Natural killer cell (primary cell): ENCODE measurements around the gene GAS6. TPM values are rescaled to one million over a fixed set of nuclear protein-coding genes. Genes with fewer than 3 reads are reported as not detected.

Experiments used
- ATAC-seq, 3 donors: fragments of 150-1000 bp in 2 of 3; fragments of 200-7000 bp in 1 of 3; cut with Tn5 transposase; 1 replicate in 1 of 3; 2 replicates in 2 of 3; pipeline ENCODE4 v1.10.0; 2021; ENCODE audit warnings: mild to moderate bottlenecking in 2 of 3, moderate library complexity in 2 of 3
- DNase-seq, 2 donors: peaks; one replicate each; pipeline versions ENCODE4 v3.0.0 to v3.0.0-alpha.2; 2013 to 2021; ENCODE audit warnings: mixed read lengths in 1 of 2
- H3K27ac ChIP-seq: one replicate; pipeline ENCODE4 v1.5.1; 2013; ENCODE audit warnings: mild to moderate bottlenecking, low read length
- H3K27me3 ChIP-seq: one replicate; pipeline ENCODE4 v1.6.1; 2013; ENCODE audit warnings: low read length; ENCODE audit not compliant: control insufficient read depth, insufficient read depth
- H3K36me3 ChIP-seq: one replicate; pipeline ENCODE4 v1.6.1; 2013; ENCODE audit warnings: low read length; ENCODE audit not compliant: control insufficient read depth, insufficient read depth
- H3K4me1 ChIP-seq: one replicate; pipeline ENCODE4 v1.6.1; 2013; ENCODE audit warnings: low read length; ENCODE audit not compliant: control insufficient read depth, insufficient read depth
- H3K4me3 ChIP-seq: one replicate; pipeline ENCODE4 v1.5.1; 2013; ENCODE audit warnings: low read length
- H3K9me3 ChIP-seq: one replicate; pipeline ENCODE4 v1.6.1; 2013; ENCODE audit warnings: low read length; ENCODE audit not compliant: control insufficient read depth, insufficient read depth
- H3K27ac Mint-ChIP-seq, 2 donors: one replicate each; pipeline ENCODE4 v1.8.0; 2022; ENCODE audit warnings: mild to moderate bottlenecking in 2 of 2, mixed read lengths in 2 of 2, moderate library complexity in 1 of 2
- H3K27me3 Mint-ChIP-seq, 2 donors: one replicate each; pipeline ENCODE4 v1.8.0; 2022; ENCODE audit warnings: low read depth in 2 of 2, mixed read lengths in 2 of 2
- H3K36me3 Mint-ChIP-seq: one replicate; pipeline ENCODE4 v1.8.0; 2022; ENCODE audit warnings: mixed read lengths
- H3K4me1 Mint-ChIP-seq, 2 donors: one replicate each; pipeline ENCODE4 v1.8.0; 2022; ENCODE audit warnings: mixed read lengths in 2 of 2
- H3K4me3 Mint-ChIP-seq: one replicate; pipeline ENCODE4 v1.8.0; 2022; ENCODE audit warnings: mild to moderate bottlenecking, moderate library complexity, mixed read lengths
- H3K9me3 Mint-ChIP-seq, 2 donors: one replicate each; pipeline ENCODE4 v1.8.0; 2022; ENCODE audit warnings: mixed read lengths in 2 of 2
- WGBS: methylation state at CpG from one replicate; pipeline ENCODE4 v1.1.7; 2013; ENCODE audit warnings: missing lambda C conversion rate; ENCODE audit not compliant: insufficient coverage; 5-methylcytosine and 5-hydroxymethylcytosine counted together
- intact Hi-C: fragments of 100-400 bp; cut with micrococcal nuclease; formaldehyde crosslinking; loops from one replicate; pipeline ENCODE4 v1.14.2; 2022
- total RNA-seq, 4 donors: library from RNA; stranded (reverse); fragments of 120-200 nt in 1 of 4; gene quantifications; one replicate each; pipeline versions ENCODE4 v1.2.3 to v1.2.4, GENCODE V29; 2013 to 2022
- TF ChIP-seq, protein P1 (sequence below): fragments of 200-600 bp; IDR thresholded peaks from one replicate; pipeline ENCODE4 v1.8.0; 2022; ENCODE audit warnings: antibody characterized with exemption

The GAS6 gene
- total RNA-seq, 3 donors from 2014 or later (not counting 1 experiment from before 2014, with no cell fraction given): 0.40 to 1.4 (median 0.41) TPM

DNA sequence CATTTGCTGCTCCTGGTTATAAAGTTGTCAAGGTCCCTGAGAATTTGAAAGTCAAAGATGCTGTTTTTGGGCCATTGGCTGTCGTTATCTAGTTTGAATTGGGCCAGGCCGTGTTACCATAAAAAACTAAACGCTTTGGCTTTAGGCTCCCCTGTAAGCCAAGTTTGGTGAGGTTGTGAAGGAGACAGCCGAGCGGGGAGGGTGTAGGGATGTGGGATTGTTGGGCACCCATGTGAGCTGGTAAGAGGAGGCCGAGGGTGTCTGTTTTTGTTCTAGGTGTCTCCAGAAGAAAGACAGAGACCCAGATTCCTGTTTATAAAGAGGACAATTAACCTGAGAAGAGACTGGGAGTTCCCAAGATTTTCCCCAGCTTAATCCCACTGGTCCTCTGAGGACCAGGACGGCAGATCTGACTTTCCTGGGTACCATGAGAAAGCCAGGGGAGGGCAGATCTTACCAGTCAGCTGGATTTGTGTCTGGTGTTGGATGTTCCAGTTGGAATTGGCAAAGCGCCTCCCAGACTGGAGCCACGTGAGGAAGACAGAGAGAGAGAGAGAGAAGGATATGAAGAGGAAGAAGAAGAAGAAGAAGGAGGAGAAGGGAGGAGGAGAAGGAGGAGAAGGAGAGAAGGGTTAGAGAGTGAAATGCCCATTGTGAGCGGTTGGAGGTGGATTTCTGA lies 79.8 kb downstream of the GAS6 start:
- Histone ChIP-seq H3K27me3 (no peaks in the 10 kb centered on the region), H3K4me1 (no peaks in the 10 kb centered on the region), H3K27ac (no peak overlapping the region), H3K9me3 (no peaks in the 10 kb centered on the region), H3K36me3 (no peaks in the 10 kb centered on the region), H3K4me3 (no peak overlapping the region)
- no peaks in the 10 kb centered on the region for H3K9me3 Mint-ChIP-seq
- H3K4me1 Mint-ChIP-seq: no peaks in the 10 kb centered on the region
- intact Hi-C loops: no loop called here
- ATAC-seq (no peak), DNase-seq (no peak)
- H3K27ac Mint-ChIP-seq: no peak overlapping the region
- no peak overlapping the region for H3K4me3 Mint-ChIP-seq
- peaks cover 22% of the 10 kb centered on the region in 2 donors for H3K27me3 Mint-ChIP-seq
- H3K36me3 Mint-ChIP-seq: no peaks in the 10 kb centered on the region
- 78% methylated on average over 10 of the region's 10 CpGs for WGBS
- TF ChIP-seq, protein P1, sequence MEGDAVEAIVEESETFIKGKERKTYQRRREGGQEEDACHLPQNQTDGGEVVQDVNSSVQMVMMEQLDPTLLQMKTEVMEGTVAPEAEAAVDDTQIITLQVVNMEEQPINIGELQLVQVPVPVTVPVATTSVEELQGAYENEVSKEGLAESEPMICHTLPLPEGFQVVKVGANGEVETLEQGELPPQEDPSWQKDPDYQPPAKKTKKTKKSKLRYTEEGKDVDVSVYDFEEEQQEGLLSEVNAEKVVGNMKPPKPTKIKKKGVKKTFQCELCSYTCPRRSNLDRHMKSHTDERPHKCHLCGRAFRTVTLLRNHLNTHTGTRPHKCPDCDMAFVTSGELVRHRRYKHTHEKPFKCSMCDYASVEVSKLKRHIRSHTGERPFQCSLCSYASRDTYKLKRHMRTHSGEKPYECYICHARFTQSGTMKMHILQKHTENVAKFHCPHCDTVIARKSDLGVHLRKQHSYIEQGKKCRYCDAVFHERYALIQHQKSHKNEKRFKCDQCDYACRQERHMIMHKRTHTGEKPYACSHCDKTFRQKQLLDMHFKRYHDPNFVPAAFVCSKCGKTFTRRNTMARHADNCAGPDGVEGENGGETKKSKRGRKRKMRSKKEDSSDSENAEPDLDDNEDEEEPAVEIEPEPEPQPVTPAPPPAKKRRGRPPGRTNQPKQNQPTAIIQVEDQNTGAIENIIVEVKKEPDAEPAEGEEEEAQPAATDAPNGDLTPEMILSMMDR: no peak

DNA sequence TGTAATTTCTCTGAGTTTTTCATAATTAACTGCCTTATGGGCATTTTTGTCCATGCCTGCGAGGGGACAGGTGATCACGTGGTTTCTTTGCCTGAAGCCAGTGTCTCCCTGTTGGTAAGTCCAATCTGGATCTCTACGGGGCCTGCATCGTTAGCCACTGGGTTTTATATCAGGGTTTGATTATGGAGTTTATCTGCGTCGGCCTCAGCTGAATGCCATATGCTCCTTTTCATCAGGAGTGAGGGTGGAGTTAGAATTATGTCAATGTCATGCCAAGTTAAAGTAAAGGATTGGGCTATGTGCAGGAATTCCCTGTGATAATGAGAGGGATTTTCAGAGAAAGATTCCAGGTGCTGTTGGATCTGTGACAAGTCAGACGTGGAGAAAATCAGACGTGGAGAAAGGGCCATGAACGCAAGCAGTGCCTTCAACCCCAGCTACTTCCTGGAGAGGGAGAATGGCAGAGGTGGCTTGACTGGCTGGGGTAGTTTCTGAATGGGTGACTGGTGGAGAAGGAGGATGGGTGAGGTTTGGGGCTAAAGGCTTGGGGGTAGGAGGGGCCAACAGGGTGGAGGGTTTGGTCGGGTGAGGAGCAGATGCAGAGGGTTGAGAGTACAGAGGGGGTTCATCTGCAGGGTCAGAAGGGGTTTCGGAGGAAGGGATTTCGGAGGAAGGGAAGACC lies 80.5 kb downstream of the GAS6 start:
- Mint-ChIP-seq H3K4me3 (no peak overlapping the region), H3K27ac (no peak overlapping the region), H3K9me3 (no peaks in the 10 kb centered on the region), H3K27me3 (peaks cover 26 to 30% of the 10 kb centered on the region in 2 donors), H3K4me1 (no peaks in the 10 kb centered on the region), H3K36me3 (no peaks in the 10 kb centered on the region)
- no peak overlapping the region for H3K4me3 ChIP-seq
- H3K27ac ChIP-seq: no peak overlapping the region
- H3K27me3 ChIP-seq: no peaks in the 10 kb centered on the region
- no peaks in the 10 kb centered on the region for H3K4me1 ChIP-seq
- 88% methylated on average over 12 of the region's 12 CpGs for WGBS
- no peak for ATAC-seq
- intact Hi-C loops: no loop called here
- DNase-seq: no peak
- no peaks in the 10 kb centered on the region for H3K36me3 ChIP-seq
- no peaks in the 10 kb centered on the region for H3K9me3 ChIP-seq
- TF ChIP-seq, protein P1: no peak

DNA sequence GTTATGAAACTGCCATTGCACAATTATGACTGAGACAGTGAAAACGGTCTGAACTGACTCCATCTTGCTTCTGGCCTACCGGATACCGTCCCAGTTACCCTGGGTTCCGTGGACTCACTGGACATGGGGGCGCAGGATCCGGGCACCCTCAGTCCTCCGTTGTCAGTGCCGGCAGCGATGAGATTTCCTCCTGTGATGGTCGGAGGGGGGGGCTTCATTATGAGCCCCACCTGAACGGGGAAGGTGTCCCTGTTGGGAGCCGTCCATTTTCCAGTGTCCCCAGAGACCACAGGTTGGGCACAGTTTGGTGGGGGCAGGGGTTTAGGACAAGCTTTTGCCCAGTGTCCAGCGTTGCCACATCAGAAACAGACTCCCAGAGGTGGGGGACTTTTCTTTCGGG lies 81.4 kb downstream of the GAS6 start:
- Histone ChIP-seq H3K36me3 (no peaks in the 10 kb centered on the region), H3K4me1 (no peaks in the 10 kb centered on the region), H3K27me3 (peaks cover 3% of the 10 kb centered on the region), H3K4me3 (no peak overlapping the region), H3K27ac (no peak overlapping the region), H3K9me3 (no peaks in the 10 kb centered on the region)
- intact Hi-C loops: no loop called here
- DNase-seq (no peak), ATAC-seq (no peak)
- TF ChIP-seq, protein P1: no peak
- WGBS: 80% methylated on average over 14 of the region's 14 CpGs
- Mint-ChIP-seq H3K36me3 (no peaks in the 10 kb centered on the region), H3K9me3 (no peaks in the 10 kb centered on the region), H3K4me1 (no peaks in the 10 kb centered on the region), H3K4me3 (no peak overlapping the region), H3K27ac (no peak overlapping the region), H3K27me3 (peaks cover 26 to 30% of the 10 kb centered on the region in 2 donors)
